Astrocyte (in vitro differentiated cells and primary cell): Measurements from ENCODE around the gene SLCO6A1. TPM values are rescaled to one million over a fixed set of nuclear protein-coding genes. Genes with fewer than 3 reads are reported as not detected.
A peak's percentile ranks its signal among the peaks of the same experiment; 100 is the strongest.

Experiments
- DNase-seq: peaks from one replicate; pipeline ENCODE4 v3.0.0-alpha.2; 2010; ENCODE audit warnings: low read depth
- FAIRE-seq: peaks from 2 replicates; lab custom pipeline; 2011; peaks lifted over from hg19 to GRCh38; lab: Jason Lieb, UNC
- H2AFZ ChIP-seq: 2 replicates; pipeline ENCODE4 v1.6.0; 2012; ENCODE audit warnings: low read depth, low read length, inconsistent platforms
- H3K27ac ChIP-seq: 2 replicates; pipeline ENCODE4 v1.5.1; 2011; ENCODE audit warnings: low read depth, low read length, inconsistent platforms
- H3K27me3 ChIP-seq: 2 replicates; pipeline ENCODE4 v1.6.0; 2011; ENCODE audit warnings: low read length, inconsistent platforms; ENCODE audit not compliant: insufficient read depth
- H3K36me3 ChIP-seq: 2 replicates; pipeline ENCODE4 v1.5.1; 2011; ENCODE audit warnings: low read length, inconsistent platforms; ENCODE audit not compliant: insufficient read depth
- H3K4me1 ChIP-seq: 2 replicates; pipeline ENCODE4 v1.5.1; 2011; ENCODE audit warnings: low read length, inconsistent platforms; ENCODE audit not compliant: insufficient read depth
- H3K4me2 ChIP-seq: 2 replicates; pipeline ENCODE4 v1.6.0; 2012; ENCODE audit warnings: low read length, inconsistent platforms
- H3K4me3 ChIP-seq: 2 replicates; pipeline ENCODE4 v1.5.1; 2011; ENCODE audit warnings: low read depth, mild to moderate bottlenecking, low read length, inconsistent platforms; ENCODE audit not compliant: insufficient read depth
- H3K79me2 ChIP-seq: 2 replicates; pipeline ENCODE4 v1.6.0; 2012; ENCODE audit warnings: mild to moderate bottlenecking, low read length, inconsistent platforms; ENCODE audit not compliant: insufficient read depth
- H3K9ac ChIP-seq: 2 replicates; pipeline ENCODE4 v1.6.0; 2012; ENCODE audit warnings: mild to moderate bottlenecking, low read length, inconsistent platforms
- H3K9me3 ChIP-seq: 2 replicates; pipeline ENCODE4 v1.5.1; 2012; ENCODE audit warnings: low read depth, mild to moderate bottlenecking, low read length, inconsistent platforms; ENCODE audit not compliant: insufficient read depth
- H4K20me1 ChIP-seq: 2 replicates; pipeline ENCODE4 v1.6.0; 2012; ENCODE audit warnings: low read length, inconsistent platforms; ENCODE audit not compliant: insufficient read depth
- H3K27ac Mint-ChIP-seq: one replicate; pipeline ENCODE4 v1.8.0; 2021; ENCODE audit warnings: mild to moderate bottlenecking, mixed read lengths; ENCODE audit not compliant: unreplicated experiment
- H3K27me3 Mint-ChIP-seq: one replicate; pipeline ENCODE4 v1.8.0; 2021; ENCODE audit warnings: low read depth, mixed read lengths; ENCODE audit not compliant: unreplicated experiment
- H3K36me3 Mint-ChIP-seq: one replicate; pipeline ENCODE4 v1.8.0; 2021; ENCODE audit warnings: low read depth, mixed read lengths; ENCODE audit not compliant: unreplicated experiment
- H3K4me1 Mint-ChIP-seq: one replicate; pipeline ENCODE4 v1.8.0; 2021; ENCODE audit warnings: low read depth, mixed read lengths; ENCODE audit not compliant: unreplicated experiment
- H3K4me3 Mint-ChIP-seq: one replicate; pipeline ENCODE4 v1.8.0; 2021; ENCODE audit warnings: mild to moderate bottlenecking, moderate library complexity, mixed read lengths; ENCODE audit not compliant: unreplicated experiment
- H3K9me3 Mint-ChIP-seq: one replicate; pipeline ENCODE4 v1.8.0; 2021; ENCODE audit warnings: mild to moderate bottlenecking, mixed read lengths; ENCODE audit not compliant: unreplicated experiment
- EZH2 ChIP-seq: IDR thresholded peaks from 2 replicates; pipeline ENCODE4 v1.6.1; 2012; ENCODE audit warnings: mild to moderate bottlenecking, low read length, inconsistent platforms; ENCODE audit not compliant: insufficient read depth
- total RNA-seq: library from RNA; stranded (reverse); gene quantifications from 2 replicates; pipeline ENCODE4 v1.2.1, GENCODE V29; 2021
- TF ChIP-seq, protein P1 (sequence below): IDR thresholded peaks from 2 replicates; pipeline ENCODE4 v1.5.1; 2011; ENCODE audit warnings: low read depth, mild to moderate bottlenecking, inconsistent platforms, low read length, moderate library complexity; ENCODE audit not compliant: insufficient read depth

The SLCO6A1 gene
- total RNA-seq, 1 donor from 2014 or later, result not detected

- Mint-ChIP-seq H3K27me3 (no peaks in the 10 kb centered on the region), H3K27ac (no peak overlapping the region)
These were observed 33.3 kb upstream of the SLCO6A1 start for GRCh38 chr5:102532123-102532522.

GRCh38 chr5:102531506-102531905 is 32.7 kb upstream of the SLCO6A1 start:
- FAIRE-seq, result no peak
- no peaks in the 10 kb centered on the region for H3K36me3 Mint-ChIP-seq
- no peak overlapping the region for H2AFZ ChIP-seq

More at GRCh38 chr5:102532123-102532522, 33.3 kb upstream of the SLCO6A1 start:
- FAIRE-seq, result no peak
- no peak overlapping the region for H3K9ac ChIP-seq
- no peaks in the 10 kb centered on the region for H3K79me2 ChIP-seq
- no peak overlapping the region for H3K4me3 ChIP-seq
- no peak overlapping the region for H3K4me2 ChIP-seq
- Mint-ChIP-seq H3K36me3 (no peaks in the 10 kb centered on the region), H3K9me3 (no peaks in the 10 kb centered on the region), H3K4me1 (peaks cover 11% of the 10 kb centered on the region), H3K4me3 (no peak overlapping the region)
- H3K36me3 ChIP-seq, result no peaks in the 10 kb centered on the region
- no peaks in the 10 kb centered on the region for H3K27me3 ChIP-seq
- H4K20me1 ChIP-seq, result no peaks in the 10 kb centered on the region
- no peaks in the 10 kb centered on the region for H3K4me1 ChIP-seq
- DNase-seq, result peak; percentile 26
- H2AFZ ChIP-seq, result no peak overlapping the region
- H3K27ac ChIP-seq, result no peak overlapping the region
- TF ChIP-seq, protein P1, sequence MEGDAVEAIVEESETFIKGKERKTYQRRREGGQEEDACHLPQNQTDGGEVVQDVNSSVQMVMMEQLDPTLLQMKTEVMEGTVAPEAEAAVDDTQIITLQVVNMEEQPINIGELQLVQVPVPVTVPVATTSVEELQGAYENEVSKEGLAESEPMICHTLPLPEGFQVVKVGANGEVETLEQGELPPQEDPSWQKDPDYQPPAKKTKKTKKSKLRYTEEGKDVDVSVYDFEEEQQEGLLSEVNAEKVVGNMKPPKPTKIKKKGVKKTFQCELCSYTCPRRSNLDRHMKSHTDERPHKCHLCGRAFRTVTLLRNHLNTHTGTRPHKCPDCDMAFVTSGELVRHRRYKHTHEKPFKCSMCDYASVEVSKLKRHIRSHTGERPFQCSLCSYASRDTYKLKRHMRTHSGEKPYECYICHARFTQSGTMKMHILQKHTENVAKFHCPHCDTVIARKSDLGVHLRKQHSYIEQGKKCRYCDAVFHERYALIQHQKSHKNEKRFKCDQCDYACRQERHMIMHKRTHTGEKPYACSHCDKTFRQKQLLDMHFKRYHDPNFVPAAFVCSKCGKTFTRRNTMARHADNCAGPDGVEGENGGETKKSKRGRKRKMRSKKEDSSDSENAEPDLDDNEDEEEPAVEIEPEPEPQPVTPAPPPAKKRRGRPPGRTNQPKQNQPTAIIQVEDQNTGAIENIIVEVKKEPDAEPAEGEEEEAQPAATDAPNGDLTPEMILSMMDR, result no peak
- no peak for TF ChIP-seq EZH2
- H3K9me3 ChIP-seq, result no peaks in the 10 kb centered on the region

GRCh38 chr5:102529447-102529846 is 30.6 kb upstream of the SLCO6A1 start:
- Histone ChIP-seq H3K36me3 (no peaks in the 10 kb centered on the region), H3K27ac (no peak overlapping the region), H3K27me3 (no peaks in the 10 kb centered on the region), H2AFZ (no peak overlapping the region), H3K4me2 (no peak overlapping the region), H3K9ac (no peak overlapping the region), H3K4me3 (no peak overlapping the region), H3K9me3 (no peaks in the 10 kb centered on the region), H4K20me1 (no peaks in the 10 kb centered on the region), H3K79me2 (no peaks in the 10 kb centered on the region), H3K4me1 (no peaks in the 10 kb centered on the region)
- peaks cover 9% of the 10 kb centered on the region for H3K4me1 Mint-ChIP-seq
- H3K4me3 Mint-ChIP-seq, result no peak overlapping the region
- H3K27ac Mint-ChIP-seq, result no peak overlapping the region
- no peaks in the 10 kb centered on the region for H3K36me3 Mint-ChIP-seq
- no peaks in the 10 kb centered on the region for H3K27me3 Mint-ChIP-seq
- TF ChIP-seq, protein P1, result no peak
- no peak for TF ChIP-seq EZH2
- FAIRE-seq (no peak), DNase-seq (no peak)
- H3K9me3 Mint-ChIP-seq, result peaks cover under 1% of the 10 kb centered on the region

More at GRCh38 chr5:102531506-102531905, 32.7 kb upstream of the SLCO6A1 start:
- Histone ChIP-seq H3K79me2 (no peaks in the 10 kb centered on the region), H3K27ac (no peak overlapping the region), H3K4me3 (no peak overlapping the region), H3K4me1 (no peaks in the 10 kb centered on the region), H4K20me1 (no peaks in the 10 kb centered on the region), H3K36me3 (no peaks in the 10 kb centered on the region), H3K9me3 (no peaks in the 10 kb centered on the region), H3K9ac (no peak overlapping the region), H3K4me2 (no peak overlapping the region), H3K27me3 (no peaks in the 10 kb centered on the region)
- no peak for DNase-seq
- Mint-ChIP-seq H3K9me3 (no peaks in the 10 kb centered on the region), H3K4me3 (no peak overlapping the region), H3K27ac (no peak overlapping the region), H3K4me1 (peaks cover 9% of the 10 kb centered on the region), H3K27me3 (no peaks in the 10 kb centered on the region)
- TF ChIP-seq, protein P1, result no peak
- no peak for TF ChIP-seq EZH2
